Neural cell (in vitro differentiated cells): ENCODE measurements around the gene UGT1A3.

ENCODE experiments used
- CTCF ChIP-seq: fragments of 450-650 bp; IDR thresholded peaks from 2 replicates; pipeline ENCODE4 v1.5.1; 2014; ENCODE audit warnings: antibody characterized with exemption, mild to moderate bottlenecking, moderate library complexity; ENCODE audit not compliant: poor library complexity, severe bottlenecking
- EP300 ChIP-seq: fragments of 450-650 bp; conservative IDR thresholded peaks from 2 replicates; pipeline ENCODE4 v1.6.1; 2014; ENCODE audit warnings: antibody characterized with exemption, mild to moderate bottlenecking, moderate library complexity; ENCODE audit not compliant: poor library complexity, severe bottlenecking

GRCh38 chr2:233815861-233816260, 87.0 kb downstream of the UGT1A3 start:
- TF ChIP-seq EP300 (no peak), CTCF (no peak)
